NCI-H2107 (cell line): ENCODE measurements around the gene OR4D5.

Experiments used
- DNase-seq: peaks from one replicate; lab custom pipeline; 2025; lab: John Stamatoyannopoulos, UW

Gene OR4D5

DNA sequence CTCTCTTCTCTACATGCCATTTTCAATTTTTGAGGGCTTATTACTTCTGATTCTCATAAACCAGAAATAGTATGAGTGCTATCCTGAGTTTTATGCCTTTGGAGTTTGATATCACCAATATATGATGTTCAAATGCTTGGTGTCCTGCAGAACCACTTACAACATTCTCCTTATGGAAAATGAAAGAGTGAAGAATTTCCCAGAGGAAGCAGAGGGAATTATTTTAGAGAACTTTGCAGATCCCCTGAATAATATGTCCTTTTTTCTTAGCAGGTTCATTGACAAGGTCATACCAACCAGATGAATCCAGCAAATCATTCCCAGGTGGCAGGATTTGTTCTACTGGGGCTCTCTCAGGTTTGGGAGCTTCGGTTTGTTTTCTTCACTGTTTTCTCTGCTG lies at the start of gene OR4D5:
Gene OR4D5 (plus strand): TSS at position 301 of the 400 bp plus-strand sequence. CDS start 0 bp downstream, at position 301.
- DNase-seq = no peak

DNA sequence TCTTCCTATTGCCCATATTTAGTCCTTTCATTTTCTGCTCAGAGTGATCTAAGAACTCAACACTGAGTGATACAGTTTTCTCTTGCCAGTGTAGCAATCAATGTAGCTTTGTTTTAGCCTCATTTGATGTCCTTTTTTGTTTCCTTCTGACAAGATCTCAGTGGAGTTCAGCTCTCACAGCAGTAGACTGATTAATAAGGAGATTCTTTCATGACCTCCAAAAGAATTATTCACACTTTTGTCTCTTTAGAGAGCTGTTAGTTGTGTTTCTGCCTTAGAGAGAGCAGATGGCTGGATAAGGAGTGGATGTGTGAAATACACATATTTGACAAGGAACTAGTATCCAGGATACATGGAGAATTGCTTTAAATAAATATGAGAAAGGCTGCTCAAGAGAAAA lies 47.4 kb upstream of the OR4D5 start:
- no peak for DNase-seq

- DNase-seq = no peak
Measured at GRCh38 chr11:123899792-123900191, 39.6 kb upstream of the OR4D5 start.

- no peak for DNase-seq
Measured at GRCh38 chr11:123901867-123902266, 37.5 kb upstream of the OR4D5 start, which contains the start of gene OR8D4. OR8D4 (plus strand) TSS chr11:123902167; CDS start chr11:123906432, 4,265 bp downstream.

GRCh38 chr11:123903932-123904331 lies 35.5 kb upstream of the OR4D5 start:
- no peak for DNase-seq

- no peak for DNase-seq
Measured at GRCh38 chr11:123904932-123905331, 34.5 kb upstream of the OR4D5 start.

- DNase-seq = no peak
Measured at GRCh38 chr11:123905826-123906225, 33.6 kb upstream of the OR4D5 start.

- DNase-seq = no peak
Measured at GRCh38 chr11:123920943-123921342, 18.5 kb upstream of the OR4D5 start.

GRCh38 chr11:123924027-123924426 lies 15.4 kb upstream of the OR4D5 start:
- DNase-seq = no peak

- DNase-seq = no peak
Measured at GRCh38 chr11:123942413-123942812, 3.0 kb downstream of the OR4D5 start.

DNA sequence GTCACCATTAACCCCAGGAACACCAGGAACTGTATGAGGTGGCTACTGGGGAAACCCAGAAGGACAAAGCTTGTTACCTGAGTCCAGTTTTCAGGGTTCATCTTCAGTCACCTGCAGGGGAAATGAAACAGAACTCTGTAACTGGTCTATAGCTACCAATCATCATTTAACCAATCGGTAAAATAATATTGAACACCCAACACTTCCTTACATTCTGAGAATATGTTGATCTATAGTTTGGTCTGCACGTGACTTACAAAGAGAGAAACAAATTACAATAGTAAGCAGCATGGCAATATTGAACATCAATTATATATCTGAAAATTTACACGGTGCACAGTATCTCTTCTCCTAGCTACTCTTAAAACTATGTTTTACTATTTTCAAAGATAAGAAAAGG lies 4.3 kb downstream of the OR4D5 start, which contains the start of gene OR6T1:
Gene OR6T1 (minus strand): TSS at position 101 of the 400 bp plus-strand sequence. CDS start 0 bp downstream, at position 101.
- no peak for DNase-seq

GRCh38 chr11:123945132-123945531 lies 5.7 kb downstream of the OR4D5 start:
- no peak for DNase-seq

DNA sequence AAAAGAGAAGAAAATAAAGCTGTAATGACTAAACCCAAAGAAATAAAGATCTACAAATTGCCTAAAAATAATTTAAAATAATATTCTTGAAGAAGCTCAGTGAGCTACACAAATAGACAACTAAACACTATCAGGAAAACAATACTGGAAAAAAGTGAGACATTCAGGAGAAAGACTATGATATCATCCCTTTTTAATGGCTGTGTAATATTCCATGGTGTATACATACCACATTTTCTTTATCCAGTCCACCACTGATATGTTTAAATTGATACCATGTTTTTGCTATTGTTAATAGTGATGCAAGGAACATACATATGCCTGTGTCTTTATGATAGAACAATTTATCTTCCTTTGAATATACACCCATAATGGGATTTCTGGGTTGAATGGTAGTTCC lies 17.3 kb downstream of the OR4D5 start:
- DNase-seq = no peak

DNA sequence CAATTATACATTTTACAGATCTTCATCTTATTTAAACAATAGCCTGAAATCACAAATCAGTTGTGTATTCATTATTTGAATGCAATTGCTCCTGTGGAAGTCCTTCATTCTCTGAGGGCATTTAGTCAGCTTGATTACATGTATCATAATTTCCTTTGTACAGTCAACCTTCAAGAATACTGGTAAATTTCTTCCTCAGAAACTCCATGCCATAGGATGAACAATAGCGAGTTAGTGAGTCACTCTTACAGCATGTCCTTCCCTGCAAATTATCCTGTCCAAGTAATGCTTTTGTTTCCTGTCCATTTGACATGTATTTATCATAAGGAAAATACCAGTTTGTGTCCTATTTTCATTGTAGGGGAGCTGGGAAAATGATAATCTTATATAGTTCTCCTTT lies 34.4 kb downstream of the OR4D5 start:
- DNase-seq = no peak

DNA sequence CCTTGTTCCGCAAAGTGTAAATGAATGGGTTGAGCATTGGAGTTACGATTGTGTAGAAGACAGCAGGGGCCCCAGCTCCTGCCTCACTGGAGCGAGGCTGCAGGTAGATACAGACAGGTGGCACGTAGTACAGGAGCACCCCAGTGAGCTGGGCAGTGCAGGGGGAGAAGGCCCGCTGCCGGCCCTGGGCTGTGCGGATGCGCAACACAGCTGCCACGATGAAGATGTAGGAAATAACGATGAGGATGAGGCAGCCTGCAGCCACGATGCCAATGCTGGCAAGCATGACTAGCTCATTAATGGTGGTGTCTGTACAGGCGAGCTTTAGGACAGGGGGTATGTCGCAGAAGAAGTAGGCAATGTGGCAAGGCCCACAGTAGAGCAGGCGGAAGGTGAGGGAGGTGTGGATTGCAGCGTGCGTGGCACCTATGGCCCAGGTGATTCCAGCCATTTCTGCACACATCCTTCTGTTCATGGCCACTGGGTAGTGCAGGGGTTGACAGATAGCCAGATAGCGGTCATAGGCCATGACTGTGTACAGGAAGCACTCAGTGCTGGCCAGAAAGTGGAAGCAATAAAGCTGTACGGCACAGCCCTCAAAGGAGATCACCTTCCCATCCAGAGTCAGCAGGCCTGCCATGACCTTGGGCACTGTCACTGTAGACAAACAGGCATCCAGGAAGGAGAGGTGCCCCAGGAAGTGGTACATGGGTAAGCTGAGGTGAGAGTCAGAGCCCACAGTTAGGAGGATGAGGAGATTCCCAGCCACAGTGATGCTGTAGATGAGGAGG lies 37.5 kb downstream of the OR4D5 start:
- no peak for DNase-seq

- no peak for DNase-seq
Measured at GRCh38 chr11:123977731-123978347, 38.4 kb downstream of the OR4D5 start, which contains the start of gene OR10S1. OR10S1 (minus strand) TSS chr11:123977781; CDS start chr11:123977664, 117 bp downstream.

- DNase-seq = no peak
Measured at GRCh38 chr11:123979311-123979710, 39.9 kb downstream of the OR4D5 start.
